Measurements from ENCODE around the gene TIPARP.

- TF ChIP-seq CTCF (IDR thresholded peaks at IDR 0.05) (no peak), POLR2A (IDR thresholded peaks at IDR 0.05) (no peak)
Observed at GRCh38 chr3:156659260-156659659, 15.1 kb upstream of the TIPARP start.
